22Rv1 (cell line): ENCODE data around the gene MRPS18A.

Source experiments
- ZFX ChIP-seq: fragments of 450-650 bp; IDR thresholded peaks from 2 replicates; pipeline ENCODE4 v1.6.1; 2017; ENCODE audit warnings: antibody characterized with exemption, borderline replicate concordance
- TF ChIP-seq, protein P1 (sequence below): fragments of 450-650 bp; IDR thresholded peaks from 2 replicates; pipeline ENCODE4 v1.5.1; 2017; ENCODE audit warnings: mild to moderate bottlenecking

DNA sequence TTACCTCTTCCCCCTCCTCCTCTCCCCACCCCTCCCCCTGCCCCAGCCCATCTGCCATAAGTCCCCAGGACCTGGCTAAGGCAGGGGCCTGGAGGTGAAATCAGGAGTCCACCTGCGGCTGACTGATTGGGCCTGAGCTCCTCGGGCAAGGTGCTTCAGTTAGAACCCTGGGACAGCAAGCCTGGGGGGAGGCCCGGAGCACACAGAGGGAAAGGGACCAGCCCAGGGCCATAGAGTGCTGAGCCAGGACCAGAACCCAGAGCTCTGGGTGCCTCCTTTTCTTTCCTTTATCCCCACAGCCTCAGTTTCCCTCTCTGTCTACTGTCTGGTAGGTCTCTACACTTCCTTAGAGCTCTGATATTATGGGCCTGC lies 46.7 kb upstream of the MRPS18A start:
- TF ChIP-seq, protein P1, sequence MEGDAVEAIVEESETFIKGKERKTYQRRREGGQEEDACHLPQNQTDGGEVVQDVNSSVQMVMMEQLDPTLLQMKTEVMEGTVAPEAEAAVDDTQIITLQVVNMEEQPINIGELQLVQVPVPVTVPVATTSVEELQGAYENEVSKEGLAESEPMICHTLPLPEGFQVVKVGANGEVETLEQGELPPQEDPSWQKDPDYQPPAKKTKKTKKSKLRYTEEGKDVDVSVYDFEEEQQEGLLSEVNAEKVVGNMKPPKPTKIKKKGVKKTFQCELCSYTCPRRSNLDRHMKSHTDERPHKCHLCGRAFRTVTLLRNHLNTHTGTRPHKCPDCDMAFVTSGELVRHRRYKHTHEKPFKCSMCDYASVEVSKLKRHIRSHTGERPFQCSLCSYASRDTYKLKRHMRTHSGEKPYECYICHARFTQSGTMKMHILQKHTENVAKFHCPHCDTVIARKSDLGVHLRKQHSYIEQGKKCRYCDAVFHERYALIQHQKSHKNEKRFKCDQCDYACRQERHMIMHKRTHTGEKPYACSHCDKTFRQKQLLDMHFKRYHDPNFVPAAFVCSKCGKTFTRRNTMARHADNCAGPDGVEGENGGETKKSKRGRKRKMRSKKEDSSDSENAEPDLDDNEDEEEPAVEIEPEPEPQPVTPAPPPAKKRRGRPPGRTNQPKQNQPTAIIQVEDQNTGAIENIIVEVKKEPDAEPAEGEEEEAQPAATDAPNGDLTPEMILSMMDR = no peak
- no peak for TF ChIP-seq ZFX
